Gastrocnemius medialis (tissue), 4 donors: ENCODE measurements around the gene POC1A. TPM values are rescaled to one million over a fixed set of nuclear protein-coding genes. Genes with fewer than 3 reads are reported as not detected.

Experiments used
- ATAC-seq, 2 donors: fragments of 150-250 bp; one replicate each; pipeline ENCODE4 v1.9.1; 2016
- DNase-seq, 2 donors: peaks; one replicate each; pipeline ENCODE4 v3.0.0-alpha.2; 2019
- H3K27ac ChIP-seq, 4 donors: fragments of 200-600 bp; sonication (generic); 1 replicate in 1 of 4; 2 replicates in 3 of 4; pipeline ENCODE4 v1.5.1; 2016 to 2018; ENCODE audit warnings: mild to moderate bottlenecking in 2 of 4, moderate library complexity in 1 of 4
- H3K27me3 ChIP-seq, 3 donors: fragments of 200-600 bp; sonication (generic) in 2 of 3; 1 replicate in 1 of 3; 2 replicates in 2 of 3; pipeline versions ENCODE4 v1.5.1 to v1.6.0; 2016 to 2019; ENCODE audit warnings: mild to moderate bottlenecking in 1 of 3, moderate library complexity in 1 of 3
- H3K36me3 ChIP-seq, 2 donors: fragments of 200-600 bp; sonication (generic) in 1 of 2; one replicate each; pipeline ENCODE4 v1.5.1; 2017 to 2018
- H3K4me1 ChIP-seq, 2 donors: fragments of 200-600 bp; sonication (generic) in 1 of 2; one replicate each; pipeline ENCODE4 v1.5.1; 2016 to 2017; ENCODE audit warnings: mild to moderate bottlenecking in 2 of 2
- H3K4me3 ChIP-seq, 4 donors: fragments of 200-600 bp; sonication (generic) in 3 of 4; 1 replicate in 1 of 4; 2 replicates in 3 of 4; pipeline ENCODE4 v1.5.1; 2016 to 2019; ENCODE audit warnings: mild to moderate bottlenecking in 2 of 4
- H3K9me3 ChIP-seq, 3 donors: fragments of 200-600 bp; sonication (generic) in 2 of 3; 1 replicate in 1 of 3; 2 replicates in 2 of 3; pipeline ENCODE4 v1.5.1; 2016 to 2019
- CTCF ChIP-seq, 5 experiments: fragments of 450-650 bp in 3 of 5; fragments of 200-600 bp in 2 of 5; sonication (generic) in 2 of 5; IDR thresholded peaks in 4 of 5; conservative IDR thresholded peaks in 1 of 5; 1 replicate in 4 of 5; 2 replicates in 1 of 5; pipeline ENCODE4 v1.5.1; 2016 to 2019; ENCODE audit warnings: antibody characterized with exemption in 5 of 5, mild to moderate bottlenecking in 3 of 5, moderate library complexity in 3 of 5
- POLR2A ChIP-seq, 2 donors: fragments of 450-650 bp; IDR thresholded peaks; one replicate each; pipeline ENCODE4 v1.6.1; 2017; ENCODE audit warnings: antibody characterized with exemption in 2 of 2, mild to moderate bottlenecking in 2 of 2, moderate library complexity in 2 of 2
- in situ Hi-C, 4 donors: fragments of 200-750 bp; cut with MboI; loops; one replicate each; pipeline versions ENCODE4 v1.15.0 to v1.8.0; 2017; ENCODE audit warnings: low sequenced_read_pairs in 4 of 4
- intact Hi-C: fragments of 100-400 bp; cut with DNase I; formaldehyde crosslinking; loops from one replicate; pipeline ENCODE4 v1.15.1; 2023; ENCODE audit warnings: low total_unique reads
- total RNA-seq, 4 donors: library from RNA; depleted of rRNA; stranded (reverse); fragments of >200 nt; gene quantifications; one replicate each; pipeline versions ENCODE4 v1.1.0 to v1.2.3, GENCODE V29; 2016

POC1A gene
- total RNA-seq, 4 donors from 2014 or later: 0.51 to 3.2 (median 0.81) TPM

- Histone ChIP-seq H3K4me3 (no peak overlapping the region), H3K9me3 (no peaks in the 10 kb centered on the region), H3K4me1 (peaks cover 46 to 48% of the 10 kb centered on the region in 2 donors), H3K27me3 (no peaks in the 10 kb centered on the region), H3K36me3 (no peaks in the 10 kb centered on the region), H3K27ac (peak overlapping the region in 1 of 4 donors; percentile 25)
- TF ChIP-seq CTCF (IDR thresholded peaks at IDR 0.05 in 4 of 5, conservative IDR thresholded peaks at IDR 0.05 in 1 of 5) (no peak), POLR2A (IDR thresholded peaks at IDR 0.05) (no peak)
- DNase-seq (no peak), ATAC-seq (no peak)
- intact Hi-C loops: no loop called here
- in situ Hi-C loops: no loop called here
Measured at GRCh38 chr3:52032702-52033408, 121.4 kb downstream of the POC1A start.

GRCh38 chr3:52031896-52032295 is 122.3 kb downstream of the POC1A start:
- Histone ChIP-seq H3K9me3 (no peaks in the 10 kb centered on the region), H3K4me3 (no peak overlapping the region), H3K27me3 (no peaks in the 10 kb centered on the region), H3K27ac (peak overlapping the region in 1 of 4 donors; percentile 25), H3K4me1 (peaks cover 53 to 57% of the 10 kb centered on the region in 2 donors), H3K36me3 (no peaks in the 10 kb centered on the region)
- DNase-seq (no peak), ATAC-seq (no peak)
- in situ Hi-C loops: no loop called here
- intact Hi-C loops: no loop called here
- no peak for TF ChIP-seq CTCF (IDR thresholded peaks at IDR 0.05 in 4 of 5, conservative IDR thresholded peaks at IDR 0.05 in 1 of 5)
- TF ChIP-seq POLR2A (IDR thresholded peaks at IDR 0.05): no peak

GRCh38 chr3:52030714-52031310 is 123.4 kb downstream of the POC1A start:
- H3K27ac ChIP-seq: peak overlapping the region; percentile 95 to 98 (median 96)
- H3K4me1 ChIP-seq: peaks cover 60 to 65% of the 10 kb centered on the region in 2 donors
- no peaks in the 10 kb centered on the region for H3K9me3 ChIP-seq
- no peaks in the 10 kb centered on the region for H3K36me3 ChIP-seq
- TF ChIP-seq CTCF (IDR thresholded peaks at IDR 0.05 in 4 of 5, conservative IDR thresholded peaks at IDR 0.05 in 1 of 5) (no peak), POLR2A (IDR thresholded peaks at IDR 0.05) (no peak)
- H3K27me3 ChIP-seq: no peaks in the 10 kb centered on the region
- intact Hi-C loops (no loop called here), in situ Hi-C loops (no loop called here)
- no peak overlapping the region for H3K4me3 ChIP-seq
- DNase-seq (no peak), ATAC-seq (peak; percentile 32 to 37)

GRCh38 chr3:52029535-52029934 is 124.7 kb downstream of the POC1A start:
- no peak for ATAC-seq
- intact Hi-C loops (no loop called here), in situ Hi-C loops (no loop called here)
- TF ChIP-seq POLR2A (IDR thresholded peaks at IDR 0.05): no peak
- TF ChIP-seq CTCF (IDR thresholded peaks at IDR 0.05 in 4 of 5, conservative IDR thresholded peaks at IDR 0.05 in 1 of 5): no peak
- H3K27me3 ChIP-seq: no peaks in the 10 kb centered on the region
- H3K9me3 ChIP-seq: no peaks in the 10 kb centered on the region
- no peak overlapping the region for H3K4me3 ChIP-seq
- peak overlapping the region; percentile 95 to 98 (median 96) for H3K27ac ChIP-seq
- no peaks in the 10 kb centered on the region for H3K36me3 ChIP-seq
- peaks cover 73 to 77% of the 10 kb centered on the region in 2 donors for H3K4me1 ChIP-seq
- no peak for DNase-seq
